H1 (cell line): ENCODE results near the gene PPOX. TPM values are rescaled to one million over a fixed set of nuclear protein-coding genes. Genes with fewer than 3 reads are reported as not detected.
A peak's percentile ranks its signal among the peaks of the same experiment; 100 is the strongest.

Experiments used
- CTCF ChIA-PET: fragments of 300-600 bp; sonication (Branson Sonifier 250); formaldehyde crosslinking; loops from one replicate; lab custom pipeline; 2021; ENCODE audit not compliant: partially characterized antibody; lab: Charles Lee
- POLR2A ChIA-PET: fragments of 300-600 bp; sonication (Branson Sonifier 250); formaldehyde crosslinking; loops from one replicate; lab custom pipeline; 2021; ENCODE audit warnings: inconsistent platforms; ENCODE audit not compliant: partially characterized antibody; lab: Charles Lee
- DNase-seq, 2 experiments: peaks; one replicate each; pipeline versions ENCODE4 v3.0.0 to v3.0.0-alpha.2; 2010 to 2022; ENCODE audit warnings: low spot score in 2 of 2, low read depth in 1 of 2, mixed read lengths in 1 of 2
- FAIRE-seq: peaks from 2 replicates; lab custom pipeline; 2011; peaks lifted over from hg19 to GRCh38; lab: Jason Lieb, UNC
- H2AFZ ChIP-seq: 2 replicates; pipeline ENCODE4 v1.8.1; 2012; ENCODE audit warnings: low read length, inconsistent platforms
- H2AK5ac ChIP-seq: 2 replicates; pipeline ENCODE4 v1.6.1; 2013; ENCODE audit warnings: low read depth, low read length
- H2BK120ac ChIP-seq: replicated peaks from 2 replicates; pipeline ENCODE3; 2013; ENCODE audit warnings: low read depth, low read length, inconsistent platforms
- H2BK12ac ChIP-seq: 2 replicates; pipeline ENCODE4 v1.6.1; 2013; ENCODE audit warnings: low read depth, low read length
- H2BK15ac ChIP-seq: 2 replicates; pipeline ENCODE4 v1.6.1; 2013; ENCODE audit warnings: low read length
- H2BK20ac ChIP-seq: 2 replicates; pipeline ENCODE4 v1.6.1; 2013; ENCODE audit warnings: low read length
- H2BK5ac ChIP-seq: 2 replicates; pipeline ENCODE4 v1.6.1; 2013; ENCODE audit warnings: low read depth, low read length
- H3K14ac ChIP-seq: 2 replicates; pipeline ENCODE4 v1.6.1; 2013; ENCODE audit warnings: inconsistent platforms; ENCODE audit not compliant: insufficient read length
- H3K18ac ChIP-seq: 2 replicates; pipeline ENCODE4 v1.6.1; 2013; ENCODE audit warnings: low read length; ENCODE audit errors: extremely low read depth
- H3K23ac ChIP-seq: 2 replicates; pipeline ENCODE4 v1.6.1; 2013; ENCODE audit warnings: inconsistent platforms; ENCODE audit not compliant: insufficient read length
- H3K23me2 ChIP-seq: 2 replicates; pipeline ENCODE4 v1.6.1; 2013; ENCODE audit warnings: low read depth, low read length
- H3K27ac ChIP-seq: 2 replicates; pipeline ENCODE4 v1.6.1; 2011; ENCODE audit warnings: low read depth, low read length, inconsistent platforms
- H3K27me3 ChIP-seq, 4 experiments: replicated peaks in 1 of 4; 1 replicate in 1 of 4; 2 replicates in 3 of 4; pipeline versions ENCODE4 v1.6.1 to v1.8.1; 2011 to 2013; ENCODE audit warnings: low read length in 3 of 4, mild to moderate bottlenecking in 3 of 4, inconsistent platforms in 2 of 4, mixed read lengths in 2 of 4, moderate library complexity in 1 of 4; ENCODE audit not compliant: control insufficient read depth in 3 of 4, insufficient read depth in 3 of 4; ENCODE audit errors: extremely low read depth in 1 of 4
- H3K36me3 ChIP-seq, 4 experiments: 2 replicates each; pipeline versions ENCODE4 v1.6.1 to v1.8.1; 2011 to 2013; ENCODE audit warnings: mild to moderate bottlenecking in 4 of 4, low read length in 3 of 4, moderate library complexity in 2 of 4, control low read depth in 1 of 4, inconsistent platforms in 1 of 4; ENCODE audit not compliant: insufficient read depth in 4 of 4, control insufficient read depth in 2 of 4
- H3K4ac ChIP-seq: replicated peaks from 2 replicates; pipeline ENCODE3; 2013; ENCODE audit warnings: low read length, low read depth, mixed read lengths, inconsistent platforms; ENCODE audit not compliant: insufficient read length
- H3K4me1 ChIP-seq, 4 experiments: replicated peaks in 1 of 4; 1 replicate in 1 of 4; 2 replicates in 3 of 4; pipeline versions ENCODE4 v1.6.1 to v1.8.1; 2011 to 2013; ENCODE audit warnings: low read length in 3 of 4, inconsistent platforms in 2 of 4, mixed read lengths in 1 of 4; ENCODE audit not compliant: insufficient read depth in 4 of 4, control insufficient read depth in 3 of 4
- H3K4me2 ChIP-seq, 2 experiments: 2 replicates each; pipeline versions ENCODE4 v1.6.1 to v1.8.1; 2011 to 2013; ENCODE audit warnings: low read depth in 2 of 2, low read length in 2 of 2, control low read depth in 1 of 2, inconsistent platforms in 1 of 2, mild to moderate bottlenecking in 1 of 2; ENCODE audit not compliant: insufficient read depth in 1 of 2
- H3K4me3 ChIP-seq, 4 experiments: fragments of 200-600, 300-600 bp in 1 of 4; sonication (generic), shearing (Covaris generic), sonication (Bioruptor Twin) in 1 of 4; 2 replicates each; pipeline versions ENCODE4 v1.5.1 to v1.8.1; 2011 to 2016; ENCODE audit warnings: low read length in 4 of 4, low read depth in 3 of 4, control low read depth in 2 of 4, inconsistent platforms in 2 of 4, mild to moderate bottlenecking in 2 of 4, mixed read lengths in 1 of 4, moderate library complexity in 1 of 4; ENCODE audit not compliant: insufficient read depth in 2 of 4; ENCODE audit errors: extremely low read depth in 1 of 4
- H3K56ac ChIP-seq: replicated peaks from 2 replicates; pipeline ENCODE3; 2013; ENCODE audit warnings: low read depth, mild to moderate bottlenecking, mixed read lengths, low read length, inconsistent platforms; ENCODE audit not compliant: insufficient read length
- H3K79me1 ChIP-seq: 2 replicates; pipeline ENCODE4 v1.6.1; 2013; ENCODE audit warnings: low read depth, low read length, control low read depth
- H3K79me2 ChIP-seq, 2 experiments: 2 replicates each; pipeline versions ENCODE4 v1.6.1 to v1.8.1; 2012 to 2013; ENCODE audit warnings: low read length in 2 of 2, mild to moderate bottlenecking in 2 of 2, inconsistent platforms in 1 of 2; ENCODE audit not compliant: insufficient read depth in 2 of 2, control insufficient read depth in 1 of 2
- H3K9ac ChIP-seq, 4 experiments: replicated peaks in 1 of 4; 1 replicate in 1 of 4; 2 replicates in 3 of 4; pipeline versions ENCODE4 v1.6.1 to v1.8.1; 2011 to 2013; ENCODE audit warnings: low read depth in 3 of 4, low read length in 3 of 4, control low read depth in 2 of 4, mild to moderate bottlenecking in 2 of 4, moderate library complexity in 2 of 4, inconsistent platforms in 1 of 4; ENCODE audit errors: extremely low read depth in 1 of 4
- H3K9me3 ChIP-seq, 2 experiments: 2 replicates each; pipeline versions ENCODE4 v1.6.1 to v1.8.1; 2012 to 2013; ENCODE audit warnings: mild to moderate bottlenecking in 2 of 2, moderate library complexity in 2 of 2, control low read depth in 1 of 2, inconsistent platforms in 1 of 2, low read depth in 1 of 2, low read length in 1 of 2, mixed read lengths in 1 of 2; ENCODE audit not compliant: insufficient read depth in 2 of 2
- H4K20me1 ChIP-seq, 2 experiments: replicated peaks in 1 of 2; 2 replicates each; pipeline versions ENCODE3 to v1.8.1; 2011 to 2013; ENCODE audit warnings: inconsistent platforms in 2 of 2, low read length in 2 of 2, mild to moderate bottlenecking in 1 of 2; ENCODE audit not compliant: insufficient read depth in 2 of 2, control insufficient read depth in 1 of 2
- H4K5ac ChIP-seq: 2 replicates; pipeline ENCODE4 v1.6.1; 2013; ENCODE audit warnings: low read length, low read depth, mixed read lengths, inconsistent platforms; ENCODE audit not compliant: insufficient read length
- H4K8ac ChIP-seq: 2 replicates; pipeline ENCODE4 v1.8.0; 2013; ENCODE audit warnings: mild to moderate bottlenecking, moderate library complexity, low read length, inconsistent platforms; ENCODE audit not compliant: insufficient read depth; ENCODE audit errors: extremely low read depth
- H4K91ac ChIP-seq: replicated peaks from 2 replicates; pipeline ENCODE3; 2013; ENCODE audit warnings: low read length, mixed read lengths, inconsistent platforms; ENCODE audit not compliant: insufficient read length
- BCL11A ChIP-seq, 2 experiments: IDR thresholded peaks; one replicate each; pipeline ENCODE4 v1.6.1; 2011; ENCODE audit warnings: low read depth in 2 of 2, low read length in 2 of 2, mild to moderate bottlenecking in 2 of 2
- BRCA1 ChIP-seq: IDR thresholded peaks from 2 replicates; pipeline ENCODE4 v1.6.1; 2012; ENCODE audit warnings: low read depth, low read length, improper control_type of control experiment
- CREB1 ChIP-seq: IDR thresholded peaks from 2 replicates; pipeline ENCODE4 v1.6.1; 2012; ENCODE audit warnings: inconsistent platforms
- CTBP2 ChIP-seq: IDR thresholded peaks from 2 replicates; pipeline ENCODE4 v1.7.0; 2011; ENCODE audit warnings: borderline replicate concordance, mild to moderate bottlenecking, moderate library complexity, mixed read lengths, low read length; ENCODE audit not compliant: insufficient read depth, insufficient read length
- GABPA ChIP-seq: IDR thresholded peaks from 2 replicates; pipeline ENCODE4 v1.6.1; 2011; ENCODE audit warnings: mild to moderate bottlenecking, low read length, moderate library complexity, borderline replicate concordance; ENCODE audit not compliant: insufficient read depth
- NANOG ChIP-seq: IDR thresholded peaks from 2 replicates; pipeline ENCODE4 v1.6.1; 2011; ENCODE audit warnings: low read length, low read depth, mild to moderate bottlenecking, inconsistent platforms; ENCODE audit not compliant: insufficient read depth, poor library complexity, severe bottlenecking
- POLR2A ChIP-seq, 2 experiments: IDR thresholded peaks; 1 replicate in 1 of 2; 2 replicates in 1 of 2; pipeline ENCODE4 v1.6.1; 2011; ENCODE audit warnings: low read depth in 2 of 2, low read length in 2 of 2, mild to moderate bottlenecking in 2 of 2; ENCODE audit errors: control extremely low read depth in 1 of 2
- POLR2AphosphoS5 ChIP-seq: IDR thresholded peaks from 2 replicates; pipeline ENCODE4 v1.6.1; 2011; ENCODE audit warnings: low read depth, low read length
- RNF2 ChIP-seq: fragments of 200-900, 300-1000 bp; sonication (generic); IDR thresholded peaks from 2 replicates; pipeline ENCODE4 v1.7.1; 2016; ENCODE audit warnings: borderline replicate concordance, low read depth, mild to moderate bottlenecking, antibody characterized with exemption, low read length; ENCODE audit not compliant: poor library complexity, severe bottlenecking; ENCODE audit errors: missing control alignments
- SAP30 ChIP-seq: fragments of 300-600 bp; sonication (generic); IDR thresholded peaks from 2 replicates; pipeline ENCODE4 v1.7.1; 2012; ENCODE audit warnings: low read length, moderate library complexity, mild to moderate bottlenecking, inconsistent platforms; ENCODE audit not compliant: insufficient read depth, insufficient replicate concordance
- SP2 ChIP-seq: IDR thresholded peaks from 2 replicates; pipeline ENCODE4 v1.6.1; 2012; ENCODE audit warnings: mild to moderate bottlenecking, low read length, inconsistent platforms
- SUZ12 ChIP-seq: fragments of 200-600 bp; sonication (generic); IDR thresholded peaks from 2 replicates; pipeline ENCODE4 v1.6.1; 2012; ENCODE audit warnings: mild to moderate bottlenecking, inconsistent platforms, low read length, moderate library complexity, mixed read lengths
- TAF1 ChIP-seq: IDR thresholded peaks from 2 replicates; pipeline ENCODE4 v1.6.1; 2011; ENCODE audit warnings: mild to moderate bottlenecking, low read depth, low read length
- WGBS, 2 experiments: shearing (Covaris generic) in 1 of 2; methylation state at CpG; one replicate each; pipeline versions ENCODE4 v1.1.6 to v1.1.7; 2013 to 2015; ENCODE audit warnings: low lambda C conversion rate in 2 of 2, mixed read lengths in 2 of 2, inconsistent platforms in 1 of 2, low coverage in 1 of 2, missing lambda C conversion rate in 1 of 2; ENCODE audit not compliant: insufficient replicate concordance in 2 of 2, insufficient coverage in 1 of 2, insufficient read length in 1 of 2; ENCODE audit errors: extremely low coverage in 1 of 2, missing lambda C conversion rate in 1 of 2; 5-methylcytosine and 5-hydroxymethylcytosine counted together
- polyA plus RNA-seq, 7 experiments: library from polyadenylated mRNA; depleted of rRNA in 3 of 7; stranded (reverse) in 5 of 7; unstranded in 2 of 7; fragments of >200 nt in 5 of 7; fragments of 200-250 nt in 2 of 7; gene quantifications; 1 replicate in 5 of 7; 2 replicates in 1 of 7; 4 replicates in 1 of 7; pipeline versions ENCODE4 v1.2.1 to v1.2.3, GENCODE V29; 2011 to 2013; ENCODE audit warnings: missing spikeins in 2 of 7, mixed read lengths in 2 of 7
- total RNA-seq: library from RNA; stranded (reverse); fragmentation: NEBNext Ultra II Directional; extraction: Animal tissue kit (Norgen Biotek cat#: 25700); gene quantifications from 2 replicates; pipeline ENCODE4 v1.2.1, GENCODE V29; 2021

PPOX gene
- total and polyA plus RNA-seq, 2 of the 8 experiments (the other 6 are each of a cell fraction or from before 2014, with no cell fraction given) = 39.4 to 40.4 TPM

GRCh38 chr1:161153176-161153575 lies 13.1 kb upstream of the PPOX start:
- H2BK5ac ChIP-seq = no peak overlapping the region; the same call in 1 of the 2 replicates
- no peak for FAIRE-seq
- no peaks in the 10 kb centered on the region for H4K20me1 ChIP-seq
- no peak for DNase-seq
- H2BK20ac ChIP-seq = no peak overlapping the region
- H3K4ac ChIP-seq = no peak overlapping the region
- H3K18ac ChIP-seq = no peak overlapping the region
- no peak overlapping the region for H2BK15ac ChIP-seq
- H2BK120ac ChIP-seq = no peak overlapping the region
- H3K23ac ChIP-seq = no peak overlapping the region
- no peak overlapping the region for H4K91ac ChIP-seq
- H3K27ac ChIP-seq = peak overlapping the region; percentile 63; the same call in 1 of the 2 replicates
- H3K9ac ChIP-seq = peak overlapping the region in 1 of 4 experiments; percentile 54; a peak in 2 of 7 replicates
- H4K8ac ChIP-seq = no peak overlapping the region
- H3K4me2 ChIP-seq = peak overlapping the region; percentile 82 to 93
- H3K4me3 ChIP-seq = peak overlapping the region in 3 of 4 experiments; percentile 26 to 94 (median 91); a peak in 6 of 8 replicates
- ChIA-PET POLR2A (interaction anchor here (0.7 to 13.6 kb wide), 11 partner anchors 8 to 199 kb away, joined by 3 to 130 read pairs (median 4); partner anchors contain the start of genes ADAMTS4, B4GALT3, DEDD and ITLN2), CTCF (interaction anchor here (1.2 to 6.8 kb wide), 4 partner anchors 11 to 20 kb away, joined by 4 to 32 read pairs (median 10); partner anchors contain the start of genes DEDD and PPOX)
- no peaks in the 10 kb centered on the region for H3K79me1 ChIP-seq
- no peak overlapping the region for H3K56ac ChIP-seq
- no peaks in the 10 kb centered on the region for H3K9me3 ChIP-seq
- 31% methylated on average over 9 of the region's 9 CpGs; no CpG with 5 or more reads in 1 of the 2 experiments for WGBS, 2 experiments
- H3K79me2 ChIP-seq = no peaks in the 10 kb centered on the region
- H3K36me3 ChIP-seq = peaks cover 2 to 7% (median 4%) of the 10 kb centered on the region in 4 experiments; a peak in 5 of 8 replicates
- H4K5ac ChIP-seq = no peak overlapping the region
- peaks cover 6% of the 10 kb centered on the region; the same call in 1 of the 2 replicates for H3K23me2 ChIP-seq
- no peaks in the 10 kb centered on the region for H3K27me3 ChIP-seq
- no peak overlapping the region for H2AK5ac ChIP-seq
- H2BK12ac ChIP-seq = no peak overlapping the region; the same call in 1 of the 2 replicates
- no peak overlapping the region for H3K14ac ChIP-seq
- no peak overlapping the region for H2AFZ ChIP-seq
- 0 out of 7 replicates have a peak, but pooled peaks cover 0 to under 1% (median 0%) of the 10 kb centered on the region in 4 experiments for H3K4me1 ChIP-seq
- TF ChIP-seq GABPA (no peak), POLR2A (IDR thresholded peaks at IDR 0.05; ENCODE audit: control extremely low read depth in 1 of 2, low read depth in 2 of 2, low read length in 2 of 2) (no peak), NANOG (no peak), CREB1 (no peak), RNF2 (no peak), SP2 (no peak), BCL11A (IDR thresholded peaks at IDR 0.05; ENCODE audit: low read depth in 2 of 2, low read length in 2 of 2) (no peak), TAF1 (no peak), POLR2AphosphoS5 (no peak), BRCA1 (no peak), SUZ12 (no peak), SAP30 (no peak), CTBP2 (no peak)
